HG02870 (cell line): Measurements from ENCODE around the gene SIX6.
"Not testable (repeated sequence)": the region's sequence is repeated elsewhere in the genome, so short reads cannot be mapped to it uniquely, and the experiment has no call there.

Experiments used
- ATAC-seq: cut with Tn5 transposase; IDR thresholded peaks from one replicate; pipeline ENCODE4 v1.9.1; 2021; ENCODE audit warnings: mild to moderate bottlenecking, moderate library complexity; ENCODE audit not compliant: unreplicated experiment

SIX6 gene

DNA sequence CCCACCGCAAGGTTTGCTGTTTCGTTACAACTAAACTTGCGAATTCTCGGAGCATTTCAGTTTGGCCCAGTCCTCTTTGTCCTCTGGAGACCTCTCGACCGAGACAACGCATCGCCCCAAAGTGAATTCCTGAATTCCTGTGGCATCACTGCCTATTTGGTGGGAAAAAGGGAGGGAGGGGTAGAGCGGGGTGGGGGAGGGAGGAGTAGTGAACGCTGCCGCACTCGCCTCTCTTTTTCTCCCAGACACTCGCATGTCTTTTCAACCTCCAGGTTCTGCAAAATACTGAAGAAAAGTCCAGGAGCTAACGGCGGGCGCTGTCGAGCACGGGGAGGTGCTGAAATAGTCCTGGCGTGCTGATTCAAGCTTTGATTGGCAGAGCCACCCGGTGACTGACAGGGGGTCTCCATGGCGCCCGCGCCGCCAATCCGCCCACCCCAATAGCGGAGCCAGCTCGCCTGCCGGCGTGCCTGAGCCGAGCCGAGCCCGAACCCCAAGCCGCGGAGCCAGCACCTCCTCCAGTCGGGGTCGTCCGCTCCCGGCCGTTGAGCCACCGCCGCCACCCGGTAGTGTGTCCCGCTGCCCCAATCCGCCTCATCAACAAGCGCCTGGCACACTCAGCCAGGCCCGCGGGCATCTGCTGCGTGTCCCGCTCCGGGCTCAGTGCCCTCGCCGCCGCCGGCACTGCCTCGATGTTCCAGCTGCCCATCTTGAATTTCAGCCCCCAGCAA, at the start of gene SIX6:
TSS of gene SIX6 (plus strand) at position 440 of the 731 bp plus-strand sequence. CDS start at position 693, 253 bp downstream.
- ATAC-seq: no peak

DNA sequence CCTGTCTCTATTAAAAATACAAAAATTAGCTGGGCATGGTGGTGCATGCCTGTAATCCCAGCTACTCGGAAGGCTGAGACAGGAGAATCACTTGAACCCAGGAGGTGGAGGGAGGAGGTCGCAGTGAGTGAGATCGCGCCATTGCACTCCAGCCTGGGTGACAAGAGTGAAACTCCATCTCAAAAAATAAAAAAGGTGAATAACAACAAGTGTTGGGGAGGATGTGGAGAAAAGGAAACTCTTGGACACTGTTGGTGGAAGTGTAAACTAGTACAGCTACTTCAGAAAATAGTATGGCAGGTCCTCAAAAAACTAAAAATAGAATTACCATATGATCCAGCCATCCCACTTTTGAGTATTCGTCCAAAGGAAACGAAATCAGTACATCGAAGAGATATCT, 28.7 kb upstream of the SIX6 start:
- not testable (repeated sequence) for ATAC-seq

DNA sequence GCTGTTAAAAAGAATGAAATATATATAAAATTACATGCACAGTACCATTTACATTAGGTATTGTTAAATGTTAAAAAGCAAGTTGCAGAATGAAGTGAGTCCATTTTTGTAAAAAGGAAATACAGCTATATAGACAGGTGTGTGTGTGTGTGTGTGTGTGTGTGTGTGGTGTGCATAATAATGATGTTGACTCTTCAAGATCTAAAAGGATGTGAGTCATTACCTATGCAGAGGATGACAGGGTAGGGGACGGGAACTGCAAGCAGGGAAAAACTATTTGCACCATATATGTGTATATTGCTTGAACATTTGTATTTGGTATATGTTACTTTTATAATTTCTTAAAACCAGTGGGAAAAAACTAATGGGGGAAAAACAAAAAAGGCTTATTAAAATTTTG, 26.2 kb upstream of the SIX6 start:
- ATAC-seq: no peak

DNA sequence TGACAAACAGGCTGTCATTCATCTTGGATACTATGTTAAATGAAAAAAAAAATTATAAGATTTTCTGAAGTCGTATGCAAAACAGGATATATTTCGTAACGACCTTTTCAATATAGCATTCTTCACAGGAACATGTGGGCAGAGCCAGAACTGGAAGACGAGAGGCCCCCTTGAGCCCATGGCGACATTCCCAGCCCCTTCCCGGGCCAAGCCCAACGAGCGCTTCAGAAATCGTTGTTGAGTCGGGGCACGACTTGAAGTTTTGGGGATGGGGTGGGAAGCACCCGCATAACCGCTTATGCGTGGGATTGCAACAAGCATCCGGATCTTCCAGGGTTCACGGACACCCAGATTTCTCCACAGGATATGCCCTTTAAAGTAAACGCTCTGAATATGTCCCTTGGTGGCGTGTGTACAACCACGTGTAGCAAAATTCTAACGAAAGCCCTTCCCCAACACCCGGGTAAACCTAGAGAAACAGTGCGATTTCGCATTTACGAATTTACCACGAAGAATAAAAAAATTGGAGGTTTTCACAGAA, 23.8 kb upstream of the SIX6 start:
- no peak for ATAC-seq

DNA sequence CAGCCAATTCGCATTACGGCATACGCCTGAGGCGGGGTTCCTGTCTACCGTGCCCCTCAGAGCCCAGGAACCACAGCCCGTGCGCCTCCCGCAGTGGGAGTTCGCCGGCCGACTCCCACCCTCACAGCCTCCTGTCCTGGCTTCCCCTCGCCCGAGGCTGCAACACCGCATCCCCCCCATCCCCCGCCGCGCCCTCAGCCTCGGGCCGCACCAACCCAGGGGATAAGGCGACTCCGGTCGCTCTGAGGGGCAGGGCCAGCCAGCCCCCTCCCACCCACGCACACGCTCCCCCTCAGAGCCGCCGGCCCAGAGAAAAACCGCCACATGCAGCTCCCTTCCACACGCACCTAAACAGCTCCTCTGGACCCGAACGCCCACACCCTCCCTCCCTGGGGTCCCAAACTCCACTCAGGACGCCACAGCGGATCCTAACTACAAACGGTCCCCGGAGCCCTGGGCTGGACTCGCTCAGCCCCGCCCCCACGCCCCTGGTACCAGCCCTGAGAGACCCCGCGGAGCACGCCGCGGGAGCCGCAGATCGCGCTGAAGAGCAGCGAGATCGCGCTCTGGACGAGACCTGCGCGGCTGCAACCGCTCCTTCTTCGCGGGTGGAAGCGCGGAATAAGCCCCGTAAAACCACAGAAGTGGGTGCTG, 23.2 kb upstream of the SIX6 start, which contains the start of gene C14orf39:
TSS of gene C14orf39 (minus strand) at position 466 of the 654 bp plus-strand sequence. CDS start 985 bp downstream, outside the sequence.
- ATAC-seq: no peak

DNA sequence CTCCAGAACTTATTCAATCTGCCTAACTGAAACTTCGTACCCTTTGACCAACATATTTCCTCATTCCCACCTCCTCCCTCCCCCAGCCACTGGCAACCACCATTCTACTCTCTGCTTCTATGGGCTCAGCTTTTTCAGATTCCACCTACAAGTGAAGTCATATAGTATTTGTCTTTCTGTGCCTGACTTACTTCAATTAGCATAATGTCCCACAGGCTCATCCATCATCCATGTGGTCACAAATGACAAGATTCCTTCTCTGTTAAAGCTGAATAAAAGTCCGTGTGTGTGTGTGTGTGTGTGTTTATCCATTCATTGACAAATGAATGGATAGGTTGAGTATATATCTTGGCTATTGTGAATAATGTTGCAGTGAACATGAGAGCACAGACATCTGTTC, 21.7 kb upstream of the SIX6 start:
- ATAC-seq: no peak

DNA sequence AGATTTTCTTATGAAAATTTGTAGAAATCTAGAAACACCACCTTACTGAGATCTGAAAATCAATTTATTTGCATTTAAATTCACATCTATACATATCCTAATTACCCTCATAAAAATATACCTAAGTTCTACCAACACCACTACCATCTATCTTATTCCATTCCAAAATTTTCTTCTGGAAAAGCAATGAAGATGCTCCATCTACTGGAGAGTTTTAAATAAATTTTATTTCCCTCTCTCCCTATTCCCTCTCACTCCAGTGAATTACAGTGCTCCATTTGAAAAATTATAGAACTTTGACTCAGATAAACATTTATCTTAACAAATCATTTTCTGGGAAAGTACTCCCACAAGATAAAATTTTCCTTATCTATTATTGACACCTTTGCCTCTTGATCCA, 20.8 kb upstream of the SIX6 start:
- ATAC-seq: no peak

DNA sequence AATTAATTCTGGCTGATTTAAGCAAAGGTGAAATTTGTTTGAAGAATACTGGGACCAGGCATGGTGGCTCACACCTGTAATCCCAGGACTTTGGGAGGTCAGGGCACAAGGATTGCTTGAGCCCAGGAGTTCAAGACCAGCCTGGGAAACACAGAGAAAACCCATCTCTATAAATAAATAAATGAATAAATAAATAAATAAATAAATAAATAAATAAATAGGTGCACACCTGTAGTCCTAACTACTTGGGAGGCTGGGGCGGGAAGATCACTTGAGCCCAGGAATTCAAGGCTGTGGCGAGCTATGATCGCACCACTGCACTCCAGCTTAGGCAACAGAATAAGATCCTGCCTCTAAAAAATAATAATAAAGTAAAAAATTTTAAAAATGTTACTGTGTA, 18.7 kb upstream of the SIX6 start:
- ATAC-seq: no peak

DNA sequence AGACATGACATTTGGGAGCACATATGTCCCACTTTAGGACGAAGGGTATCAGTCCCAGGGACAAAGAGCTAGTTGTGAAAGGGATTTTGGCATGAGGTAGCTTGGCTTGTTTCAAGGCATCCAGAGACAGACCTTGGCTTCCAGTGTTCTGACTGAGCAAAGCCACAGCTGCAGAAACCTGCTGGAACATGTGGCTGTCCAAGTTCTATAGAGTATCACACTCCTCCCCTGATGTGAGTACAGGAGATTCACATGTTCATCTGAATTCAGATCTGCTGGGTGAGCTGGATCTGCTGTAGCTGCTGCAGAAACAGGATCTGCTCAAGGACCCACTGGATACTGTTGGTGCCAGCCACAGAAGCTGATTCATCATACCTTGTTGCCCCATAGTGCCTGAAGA, 13.0 kb upstream of the SIX6 start:
- no peak for ATAC-seq

DNA sequence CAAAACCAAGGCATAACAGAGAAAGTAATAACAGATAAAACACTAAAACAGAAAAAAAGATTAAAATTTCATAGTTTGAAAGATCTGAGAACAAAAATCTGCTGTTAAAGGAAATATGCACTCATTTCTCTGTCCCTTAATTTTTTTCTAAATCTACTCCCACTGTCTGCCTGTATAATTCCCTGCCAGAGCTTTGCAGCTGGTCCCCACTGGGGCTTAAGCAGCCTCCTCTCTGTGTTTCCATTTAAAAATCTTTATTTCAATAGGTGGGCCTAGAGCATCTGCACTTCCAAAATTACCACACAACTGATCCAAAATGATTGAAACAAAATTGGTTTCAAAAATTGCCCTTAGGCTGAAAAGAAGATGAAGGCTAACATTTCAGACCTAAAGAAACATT, 6.4 kb upstream of the SIX6 start:
- ATAC-seq: no peak

DNA sequence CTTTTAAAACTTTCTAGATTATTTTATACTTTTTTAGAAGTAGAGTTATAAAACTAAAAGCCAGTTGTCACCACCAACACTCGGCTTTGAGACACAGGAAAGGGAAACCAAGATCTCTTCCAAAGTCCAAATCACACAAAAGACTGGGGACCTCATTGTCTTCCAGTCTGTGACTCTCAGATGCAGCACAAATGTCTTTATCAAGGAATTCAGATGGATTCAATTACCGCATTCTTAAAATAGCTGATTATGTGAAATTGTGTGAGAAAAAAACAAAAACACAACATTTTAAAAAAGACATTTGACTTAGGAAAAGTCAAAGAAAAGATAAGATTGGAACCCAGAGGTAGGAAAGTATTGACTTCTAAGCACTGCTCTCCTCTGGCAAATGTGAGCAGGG, 3.5 kb upstream of the SIX6 start:
- no peak for ATAC-seq

DNA sequence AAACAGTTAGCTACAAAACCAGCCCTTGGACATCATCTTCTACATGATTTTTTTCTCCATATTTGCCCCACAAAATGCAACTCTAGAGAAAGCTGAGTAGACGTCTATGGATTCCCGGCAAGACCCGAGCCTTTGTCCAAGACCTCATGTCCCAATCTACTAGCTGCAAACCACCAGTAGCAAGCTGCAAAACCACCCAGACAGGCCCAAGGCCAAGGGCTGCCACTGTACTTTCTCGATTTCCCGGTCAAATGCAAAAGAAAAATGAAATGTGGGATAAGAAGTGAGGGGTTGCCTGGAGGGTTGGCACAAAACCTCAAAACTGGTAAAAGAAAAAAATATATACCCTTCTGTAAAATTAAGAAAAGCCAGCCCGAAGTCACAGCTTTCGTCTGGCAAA, 2.9 kb upstream of the SIX6 start:
- ATAC-seq: no peak

DNA sequence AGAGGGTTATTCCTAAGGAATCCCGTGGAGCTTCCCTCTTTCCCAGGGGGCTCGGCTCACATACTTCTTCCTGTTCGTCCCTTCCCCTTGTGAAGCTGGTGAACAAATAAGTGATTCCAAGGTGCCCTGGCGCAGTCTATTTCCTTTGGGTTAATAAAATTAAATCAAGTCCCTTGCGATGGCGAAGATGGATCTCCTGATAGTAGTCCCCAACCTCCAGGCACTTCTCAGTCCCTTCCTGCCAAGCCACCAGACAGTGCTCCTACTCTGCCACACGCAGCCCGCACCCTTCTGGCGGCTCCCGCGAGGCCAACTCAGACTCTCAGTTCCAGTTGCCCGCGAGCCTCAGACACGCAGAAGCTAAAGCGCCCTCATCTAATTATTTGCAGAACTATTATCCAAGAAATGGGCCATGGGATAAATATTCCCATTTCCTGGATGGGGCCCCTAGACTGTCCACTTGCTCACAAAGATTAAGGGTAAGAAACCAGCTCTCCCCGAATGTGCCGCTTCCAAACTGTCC, 2.4 kb upstream of the SIX6 start:
- ATAC-seq: no peak

DNA sequence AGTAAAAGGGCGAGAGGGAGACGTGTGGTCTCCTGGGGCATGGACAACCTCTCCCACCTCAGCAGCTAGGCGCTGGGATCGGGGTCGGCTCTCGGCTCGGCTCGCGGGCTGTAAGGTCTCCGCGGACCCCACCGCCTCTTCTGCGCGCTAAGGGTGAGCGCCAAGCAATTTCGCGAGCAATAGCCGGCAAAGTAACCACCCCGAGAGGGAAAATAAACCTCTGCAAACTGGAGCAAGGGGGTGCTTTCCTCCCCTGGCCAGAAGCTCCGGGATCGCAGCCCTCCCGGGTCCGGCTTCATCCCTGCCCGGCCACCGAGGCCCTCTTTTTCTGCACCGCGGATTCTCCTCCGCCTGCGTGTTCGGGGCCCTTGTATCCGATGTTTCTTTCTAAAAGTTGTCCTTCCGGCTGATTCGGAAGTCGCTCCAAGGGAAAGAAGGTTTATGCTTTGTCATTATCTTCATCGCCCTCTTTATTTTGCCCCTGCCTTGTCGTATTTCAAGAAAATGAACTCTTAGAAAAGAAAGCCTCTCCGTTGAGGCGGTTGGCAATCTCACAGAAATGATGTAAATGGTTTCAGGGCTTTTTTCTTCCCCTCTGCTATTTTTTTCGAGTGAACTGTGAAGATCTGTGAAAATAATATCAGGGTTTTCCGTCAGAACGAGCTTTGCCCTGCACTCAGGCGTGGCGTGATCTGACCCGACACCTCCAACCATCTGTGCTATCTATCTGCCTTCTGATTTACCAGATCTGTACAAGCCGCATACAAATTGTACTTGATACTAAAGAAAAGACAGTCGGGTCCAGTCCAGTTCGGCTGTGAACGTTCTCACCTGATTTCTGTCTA, 1.7 kb upstream of the SIX6 start:
- no peak for ATAC-seq

DNA sequence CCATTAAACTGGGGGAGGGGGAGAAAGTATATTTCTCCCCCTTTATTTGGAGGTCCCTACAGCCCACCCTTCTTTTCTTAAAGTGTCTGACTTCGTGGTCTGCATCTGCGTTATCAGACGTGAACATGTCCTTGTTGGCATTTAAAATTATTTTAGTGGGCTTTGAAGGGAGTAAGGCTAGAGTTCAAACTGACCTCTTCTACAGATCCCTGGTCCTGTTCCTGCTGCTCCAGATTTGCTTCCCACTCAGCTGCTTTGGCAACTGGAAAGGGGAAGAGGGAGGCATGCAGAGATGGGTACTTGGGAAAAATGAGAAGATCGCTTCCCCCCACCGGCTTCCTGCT, 611 bp upstream of the SIX6 start:
- no peak for ATAC-seq

DNA sequence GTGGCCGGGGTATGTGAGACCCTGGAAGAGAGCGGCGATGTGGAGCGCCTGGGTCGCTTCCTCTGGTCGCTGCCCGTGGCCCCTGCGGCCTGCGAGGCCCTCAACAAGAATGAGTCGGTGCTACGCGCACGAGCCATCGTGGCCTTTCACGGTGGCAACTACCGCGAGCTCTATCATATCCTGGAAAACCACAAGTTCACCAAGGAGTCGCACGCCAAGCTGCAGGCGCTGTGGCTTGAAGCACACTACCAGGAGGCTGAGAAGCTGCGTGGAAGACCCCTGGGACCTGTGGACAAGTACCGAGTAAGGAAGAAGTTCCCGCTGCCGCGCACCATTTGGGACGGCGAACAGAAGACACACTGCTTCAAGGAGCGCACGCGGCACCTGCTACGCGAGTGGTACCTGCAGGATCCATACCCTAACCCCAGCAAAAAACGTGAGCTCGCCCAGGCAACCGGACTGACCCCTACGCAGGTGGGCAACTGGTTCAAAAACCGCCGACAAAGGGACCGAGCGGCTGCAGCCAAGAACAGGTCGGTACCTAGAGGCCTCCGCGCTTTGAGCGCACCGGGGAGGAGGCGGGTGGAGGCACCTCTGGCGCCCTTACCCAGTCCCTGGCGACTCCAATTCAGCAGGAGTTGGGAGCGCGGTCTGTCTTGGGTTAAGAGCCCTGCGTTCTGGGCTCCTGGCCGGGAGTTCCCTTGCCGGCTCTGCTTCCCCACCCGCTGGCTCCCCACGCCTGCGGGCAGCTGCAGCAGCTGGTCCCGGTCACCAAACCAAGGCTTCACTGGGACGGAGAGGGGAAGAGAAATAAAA, 700 bp downstream of the SIX6 start:
- ATAC-seq: no peak

DNA sequence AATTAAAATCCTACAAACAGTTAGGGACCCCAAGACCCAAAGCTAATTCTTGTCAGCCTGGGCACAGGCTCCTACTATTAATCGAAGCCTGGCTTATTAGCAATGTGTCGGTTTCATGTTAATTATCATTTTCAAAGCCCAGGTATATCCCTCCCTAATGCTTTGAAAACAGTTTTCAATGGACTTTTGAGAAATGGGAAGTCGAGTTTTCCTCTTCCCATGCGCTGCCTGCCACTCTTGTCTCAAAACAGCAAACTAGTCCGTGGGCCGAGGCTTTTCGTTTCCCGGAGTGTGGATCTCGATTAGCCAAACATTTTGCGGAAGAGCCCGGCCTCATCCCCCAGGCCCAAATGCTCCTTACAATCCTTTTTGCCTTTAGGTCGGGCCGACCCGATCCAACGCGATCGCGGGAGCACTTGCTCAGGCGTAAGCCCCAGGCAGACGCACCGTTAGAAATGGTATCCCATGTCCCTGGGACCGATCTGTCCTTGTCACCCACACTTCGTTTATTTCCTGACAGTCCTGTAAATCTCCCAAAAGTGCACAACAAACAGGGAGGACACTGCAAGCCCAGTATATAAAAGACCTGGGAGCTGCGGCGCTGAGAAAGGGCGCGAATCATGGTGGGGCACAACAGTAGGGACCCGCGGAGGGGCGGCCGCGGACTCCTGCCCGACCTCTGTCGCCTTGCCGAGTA, 1.5 kb downstream of the SIX6 start:
- ATAC-seq: no peak

DNA sequence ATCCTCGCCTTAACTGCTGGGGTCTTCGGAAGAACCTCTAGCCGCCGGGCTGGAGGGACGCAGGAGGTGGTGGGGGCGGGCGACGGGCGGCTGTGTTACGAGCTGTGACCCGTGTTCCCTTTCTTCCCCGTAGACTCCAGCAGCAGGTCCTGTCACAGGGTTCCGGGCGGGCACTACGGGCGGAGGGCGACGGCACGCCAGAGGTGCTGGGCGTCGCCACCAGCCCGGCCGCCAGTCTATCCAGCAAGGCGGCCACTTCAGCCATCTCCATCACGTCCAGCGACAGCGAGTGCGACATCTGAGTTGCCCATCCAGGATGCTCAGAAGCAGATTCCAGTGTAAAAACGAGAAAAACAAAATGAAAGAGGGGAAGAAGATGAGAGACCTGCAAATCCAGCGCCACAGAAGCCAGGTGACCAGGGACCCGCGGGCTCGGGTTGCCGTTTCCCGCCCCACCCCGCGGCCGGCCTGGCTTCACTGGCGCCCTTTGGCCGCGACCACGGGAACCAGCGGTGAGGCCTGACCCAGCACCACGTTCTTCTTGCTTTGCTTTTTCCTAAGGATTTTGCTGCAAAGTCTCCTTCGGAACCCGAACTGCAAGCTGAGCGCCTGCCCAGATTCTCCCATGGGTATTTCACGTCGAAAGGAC, 2.1 kb downstream of the SIX6 start:
- no peak for ATAC-seq

DNA sequence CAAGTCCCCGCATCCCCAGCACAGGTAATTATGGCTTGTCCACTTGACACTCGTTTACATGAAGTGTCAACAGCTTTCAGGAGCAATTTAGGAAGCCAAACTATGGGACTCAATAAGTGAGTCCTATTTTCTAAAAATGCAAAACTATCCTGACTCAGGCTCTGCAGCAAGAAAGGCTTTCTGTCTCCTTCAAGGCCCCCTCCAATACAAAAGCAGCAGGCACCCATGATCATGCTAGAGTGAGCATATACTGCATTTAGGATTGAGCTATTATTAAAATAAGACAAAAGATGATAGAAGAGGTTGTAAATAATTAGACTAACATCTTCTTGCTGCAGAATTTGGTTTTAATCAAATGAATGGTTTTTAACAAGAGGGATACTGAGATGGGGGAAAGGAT, 3.2 kb downstream of the SIX6 start:
- ATAC-seq: no peak
